GM12878 (cell line): ENCODE results near the gene FMN2. TPM values are rescaled to one million over a fixed set of nuclear protein-coding genes. Genes with fewer than 3 reads are reported as not detected.

Experiments
- ATAC-seq: fragments of 200-7000 bp; cut with Tn5 transposase; 3 replicates; pipeline ENCODE4 v1.9.1; 2020; ENCODE audit warnings: mild to moderate bottlenecking, moderate library complexity
- BruUV-seq: library from RNA; stranded (reverse); fragments of 400-500 nt; replicated peaks from 2 replicates; lab custom pipeline; 2021; lab: Mats Ljungman, UMichigan
- CTCF ChIA-PET: fragments of 300-600 bp; sonication (Branson Sonifier 250); formaldehyde crosslinking; extraction: SDS; loops from one replicate; lab custom pipeline; 2021; ENCODE audit warnings: inconsistent platforms; lab: Yijun Ruan, JAX
- POLR2A ChIA-PET: fragments of 350-600 bp; formaldehyde crosslinking; extraction: SDS; loops from one replicate; lab custom pipeline; 2021; ENCODE audit warnings: inconsistent platforms; lab: Charles Lee
- RAD21 ChIA-PET: fragments of 300-600 bp; sonication (Branson Sonifier 250); formaldehyde crosslinking; loops from one replicate; lab custom pipeline; 2023; ENCODE audit warnings: antibody characterized with exemption; ENCODE audit not compliant: unreplicated experiment; lab: Charles Lee
- SMC1A ChIA-PET: fragments of 300-600 bp; sonication (Branson Sonifier 250); formaldehyde crosslinking; loops from one replicate; lab custom pipeline; 2023; ENCODE audit not compliant: unreplicated experiment, uncharacterized antibody; lab: Charles Lee
- DNase-seq: peaks from one replicate; pipeline ENCODE4 v3.0.0-alpha.2; 2011; ENCODE audit warnings: low read depth, low spot score
- FAIRE-seq: peaks from 3 replicates; lab custom pipeline; 2011; peaks lifted over from hg19 to GRCh38; lab: Jason Lieb, UNC
- H2AFZ ChIP-seq: 2 replicates; pipeline ENCODE4 v1.6.0; 2011; ENCODE audit warnings: low read depth, low read length, control low read depth; ENCODE audit not compliant: control insufficient read depth
- H3K27ac ChIP-seq: 2 replicates; pipeline ENCODE4 v1.5.1; 2011; ENCODE audit warnings: control low read depth; ENCODE audit not compliant: control insufficient read depth, insufficient read depth
- H3K27me3 ChIP-seq, 2 experiments: replicated peaks in 1 of 2; 2 replicates each; pipeline versions ENCODE4 v1.6.0 to v1.6.1; 2011; ENCODE audit warnings: low read length in 1 of 2; ENCODE audit not compliant: control insufficient read depth in 2 of 2, insufficient read depth in 2 of 2
- H3K36me3 ChIP-seq, 2 experiments: 2 replicates each; pipeline ENCODE4 v1.5.1; 2011; ENCODE audit warnings: low read length in 1 of 2; ENCODE audit not compliant: control insufficient read depth in 2 of 2, insufficient read depth in 2 of 2
- H3K4me1 ChIP-seq: 2 replicates; pipeline ENCODE4 v1.6.1; 2011; ENCODE audit warnings: mild to moderate bottlenecking, low read length, moderate library complexity, mixed read lengths; ENCODE audit not compliant: control insufficient read depth, insufficient read depth
- H3K4me2 ChIP-seq: 2 replicates; pipeline ENCODE4 v1.6.0; 2011; ENCODE audit warnings: control low read depth; ENCODE audit not compliant: control insufficient read depth, insufficient read depth
- H3K4me3 ChIP-seq: fragments of 200-600 bp; sonication (generic); 2 replicates; pipeline ENCODE4 v1.5.1; 2016
- H3K79me2 ChIP-seq: 2 replicates; pipeline ENCODE4 v1.6.0; 2011; ENCODE audit warnings: low read length; ENCODE audit not compliant: control insufficient read depth, insufficient read depth
- H3K9ac ChIP-seq: 2 replicates; pipeline ENCODE4 v1.8.0; 2011; ENCODE audit warnings: low read length, control low read depth, mixed read lengths; ENCODE audit not compliant: control insufficient read depth, insufficient read depth
- H3K9me3 ChIP-seq: replicated peaks from 3 replicates; pipeline ENCODE4 v1.5.1; 2011; ENCODE audit warnings: mild to moderate bottlenecking, low read length; ENCODE audit not compliant: control insufficient read depth, insufficient read depth
- H4K20me1 ChIP-seq: 2 replicates; pipeline ENCODE4 v1.6.0; 2011; ENCODE audit not compliant: control insufficient read depth, insufficient read depth
- BMI1 ChIP-seq: fragments of 450-650 bp; IDR thresholded peaks from 2 replicates; pipeline ENCODE4 v1.6.1; 2016; ENCODE audit warnings: mild to moderate bottlenecking, moderate library complexity, borderline replicate concordance
- CBFB ChIP-seq: IDR thresholded peaks from 2 replicates; pipeline ENCODE4 v1.6.1; 2016; ENCODE audit warnings: antibody characterized with exemption, low read depth
- CTCF ChIP-seq, 3 experiments: IDR thresholded peaks in 2 of 3; conservative IDR thresholded peaks in 1 of 3; 2 replicates each; pipeline ENCODE4 v1.5.1; 2011; ENCODE audit warnings: low read depth in 3 of 3, low read length in 3 of 3, mild to moderate bottlenecking in 3 of 3, control low read depth in 2 of 3, moderate library complexity in 2 of 3, inconsistent platforms in 1 of 3, mixed read lengths in 1 of 3; ENCODE audit not compliant: control insufficient read depth in 2 of 3, insufficient read depth in 1 of 3; ENCODE audit errors: extremely low read depth in 1 of 3
- KDM1A ChIP-seq: fragments of 200-600 bp; sonication (generic); IDR thresholded peaks from 2 replicates; pipeline ENCODE4 v1.6.1; 2016; ENCODE audit warnings: borderline replicate concordance
- LARP7 ChIP-seq: fragments of 450-650 bp; IDR thresholded peaks from 2 replicates; pipeline ENCODE4 v1.6.1; 2017; ENCODE audit warnings: mild to moderate bottlenecking
- NFXL1 ChIP-seq: fragments of 450-650 bp; IDR thresholded peaks from 2 replicates; pipeline ENCODE4 v1.6.1; 2017; ENCODE audit warnings: antibody characterized with exemption, mild to moderate bottlenecking, borderline replicate concordance
- RCOR1 ChIP-seq: conservative IDR thresholded peaks from 2 replicates; pipeline ENCODE4 v1.6.1; 2012; ENCODE audit warnings: low read depth, low read length, improper control_type of control experiment
- TAF1 ChIP-seq: IDR thresholded peaks from 2 replicates; pipeline ENCODE4 v1.6.1; 2011; ENCODE audit warnings: mild to moderate bottlenecking, low read depth, low read length, borderline replicate concordance
- TBL1XR1 ChIP-seq: IDR thresholded peaks from 2 replicates; pipeline ENCODE4 v1.6.1; 2012; ENCODE audit warnings: low read depth, low read length, improper control_type of control experiment
- WGBS: methylation state at CpG from one replicate; pipeline ENCODE4 v1.1.6; 2016; ENCODE audit warnings: low lambda C conversion rate; ENCODE audit not compliant: insufficient replicate concordance, insufficient coverage; ENCODE audit errors: missing lambda C conversion rate; 5-methylcytosine and 5-hydroxymethylcytosine counted together
- in situ Hi-C: fragments of 300-500 bp; cut with MboI; formaldehyde crosslinking; loops from 9 replicates; pipeline ENCODE4 v1.14.3; 2018; ENCODE audit warnings: mixed read lengths
- intact Hi-C: fragments of 100-400 bp; cut with micrococcal nuclease; formaldehyde crosslinking; loops from one replicate; pipeline ENCODE4 v1.14.2; 2022; ENCODE audit not compliant: unreplicated experiment
- polyA plus RNA-seq, 11 experiments: library from polyadenylated mRNA; depleted of rRNA in 4 of 11; unstranded in 6 of 11; stranded (reverse) in 5 of 11; fragments of >200 nt; fragmentation: Nextera tagmentation in 4 of 11; fragmentation: Illumina TruSeq in 1 of 11; extraction: Ambion mirVana in 4 of 11; extraction: Trizol in 1 of 11; gene quantifications; 1 replicate in 1 of 11; 2 replicates in 10 of 11; pipeline versions ENCODE4 v1.2.1 to v1.2.3, GENCODE V29; 2011 to 2016; ENCODE audit warnings: inconsistent platforms in 2 of 11, missing spikeins in 2 of 11, low read depth in 1 of 11
- total RNA-seq, 4 experiments: library from RNA; depleted of rRNA in 3 of 4; stranded (reverse); fragments of >200 nt in 3 of 4; fragmentation: Illumina TruSeq in 1 of 4; extraction: Trizol in 1 of 4; gene quantifications; 2 replicates each; pipeline versions ENCODE4 v1.2.1 to v1.2.3, GENCODE V29; 2013 to 2021
- TF ChIP-seq, protein P1 (sequence below): fragments of 150-350 bp; IDR thresholded peaks from 2 replicates; pipeline ENCODE4 v1.6.1; 2014; ENCODE audit warnings: mild to moderate bottlenecking, low read depth, low read length

FMN2 gene
- total and polyA plus RNA-seq, 10 of the 15 experiments (the other 5 are each of a cell fraction or from before 2014, with no cell fraction given), result 0.60 TPM; not detected in 9

GRCh38 chr1:240455228-240455821, 363.6 kb downstream of the FMN2 start (continued):
- no peak for TF ChIP-seq TBL1XR1
- no peak for TF ChIP-seq CBFB
- no peak for TF ChIP-seq NFXL1
- no peak for TF ChIP-seq BMI1
- TF ChIP-seq RCOR1, result no peak
- TF ChIP-seq, protein P1, sequence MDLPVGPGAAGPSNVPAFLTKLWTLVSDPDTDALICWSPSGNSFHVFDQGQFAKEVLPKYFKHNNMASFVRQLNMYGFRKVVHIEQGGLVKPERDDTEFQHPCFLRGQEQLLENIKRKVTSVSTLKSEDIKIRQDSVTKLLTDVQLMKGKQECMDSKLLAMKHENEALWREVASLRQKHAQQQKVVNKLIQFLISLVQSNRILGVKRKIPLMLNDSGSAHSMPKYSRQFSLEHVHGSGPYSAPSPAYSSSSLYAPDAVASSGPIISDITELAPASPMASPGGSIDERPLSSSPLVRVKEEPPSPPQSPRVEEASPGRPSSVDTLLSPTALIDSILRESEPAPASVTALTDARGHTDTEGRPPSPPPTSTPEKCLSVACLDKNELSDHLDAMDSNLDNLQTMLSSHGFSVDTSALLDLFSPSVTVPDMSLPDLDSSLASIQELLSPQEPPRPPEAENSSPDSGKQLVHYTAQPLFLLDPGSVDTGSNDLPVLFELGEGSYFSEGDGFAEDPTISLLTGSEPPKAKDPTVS, result no peak
- TF ChIP-seq LARP7, result no peak
- TF ChIP-seq KDM1A, result no peak

- ATAC-seq, result no peak
- CTCF ChIA-PET, result interaction anchor here (0.6 to 2.4 kb wide), 9 partner anchors 9 to 234 kb away, joined by 3 to 12 read pairs (median 4); no protein-coding TSS in a partner anchor
- RAD21 ChIA-PET, result interaction anchor here (0.6 to 1.2 kb wide), 5 partner anchors 8 to 145 kb away, joined by 3 to 4 read pairs (median 3); no protein-coding TSS in a partner anchor
- H3K36me3 ChIP-seq, result no peaks in the 10 kb centered on the region
- H2AFZ ChIP-seq, result no peak overlapping the region
- H3K9me3 ChIP-seq, result no peaks in the 10 kb centered on the region
- no peak overlapping the region for H3K27ac ChIP-seq
- intact Hi-C loops, result no loop called here
- in situ Hi-C loops, result no loop called here
- H3K27me3 ChIP-seq, result no peaks in the 10 kb centered on the region
- H3K4me3 ChIP-seq, result no peak overlapping the region
- H3K9ac ChIP-seq, result no peak overlapping the region
- no peaks in the 10 kb centered on the region for H3K4me1 ChIP-seq
- POLR2A ChIA-PET, result interaction anchor here (2.1 kb wide), 1 partner anchor 12 kb away, joined by 6 read pairs; no protein-coding TSS in a partner anchor
- SMC1A ChIA-PET, result interaction anchor here (0.8 to 6.2 kb wide), 9 partner anchors 9 to 151 kb away, joined by 3 to 46 read pairs (median 6); no protein-coding TSS in a partner anchor
- no peaks in the 10 kb centered on the region for H3K79me2 ChIP-seq
- no peak for FAIRE-seq
- WGBS, result 34% methylated on average over 5 of the region's 5 CpGs
- no TSS peak for BruUV-seq
- TF ChIP-seq TAF1 (no peak), CTCF (IDR thresholded peaks at IDR 0.05 in 2 of 3, conservative IDR thresholded peaks at IDR 0.05 in 1 of 3; ENCODE audit: control insufficient read depth in 2 of 3, extremely low read depth in 1 of 3, insufficient read depth in 1 of 3, low read depth in 3 of 3, low read length in 3 of 3) (no peak)
- H4K20me1 ChIP-seq, result no peaks in the 10 kb centered on the region
- no peak for DNase-seq
- no peak overlapping the region for H3K4me2 ChIP-seq
These were observed 365.5 kb downstream of the FMN2 start for GRCh38 chr1:240457203-240457602.
